HG03175 (cell line): ENCODE data around the gene TBC1D2B.
"Not testable (repeated sequence)": the region's sequence is repeated elsewhere in the genome, so short reads cannot be mapped to it uniquely, and the experiment has no call there.

Experiments
- ATAC-seq: cut with Tn5 transposase; IDR thresholded peaks from one replicate; pipeline ENCODE4 v1.9.1; 2021; ENCODE audit warnings: mild to moderate bottlenecking, moderate library complexity; ENCODE audit not compliant: unreplicated experiment

The TBC1D2B gene

GRCh38 chr15:77979157-77979556 lies 98.4 kb downstream of the TBC1D2B start:
- ATAC-seq, result not testable (repeated sequence)

DNA sequence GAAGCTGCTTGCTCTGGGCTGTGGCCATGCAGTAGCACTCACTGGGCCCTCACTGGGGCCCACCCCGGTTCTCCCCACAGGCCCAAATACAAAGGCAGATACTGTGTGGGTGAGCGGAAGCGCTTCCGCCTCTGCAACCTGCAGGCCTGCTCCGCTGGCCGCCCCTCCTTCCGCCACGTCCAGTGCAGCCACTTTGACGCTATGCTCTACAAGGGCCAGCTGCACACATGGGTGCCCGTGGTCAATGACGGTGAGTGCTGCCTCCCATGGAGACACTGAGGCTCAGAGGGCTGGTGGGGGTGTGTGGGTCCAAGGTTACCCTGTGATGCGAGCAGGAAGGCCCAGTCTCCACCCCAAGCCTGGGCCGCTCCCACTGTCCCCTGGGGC lies 98.8 kb downstream of the TBC1D2B start:
- not testable (repeated sequence) for ATAC-seq

- not testable (repeated sequence) for ATAC-seq
Measured at GRCh38 chr15:77977903-77978758, 99.4 kb downstream of the TBC1D2B start.

DNA sequence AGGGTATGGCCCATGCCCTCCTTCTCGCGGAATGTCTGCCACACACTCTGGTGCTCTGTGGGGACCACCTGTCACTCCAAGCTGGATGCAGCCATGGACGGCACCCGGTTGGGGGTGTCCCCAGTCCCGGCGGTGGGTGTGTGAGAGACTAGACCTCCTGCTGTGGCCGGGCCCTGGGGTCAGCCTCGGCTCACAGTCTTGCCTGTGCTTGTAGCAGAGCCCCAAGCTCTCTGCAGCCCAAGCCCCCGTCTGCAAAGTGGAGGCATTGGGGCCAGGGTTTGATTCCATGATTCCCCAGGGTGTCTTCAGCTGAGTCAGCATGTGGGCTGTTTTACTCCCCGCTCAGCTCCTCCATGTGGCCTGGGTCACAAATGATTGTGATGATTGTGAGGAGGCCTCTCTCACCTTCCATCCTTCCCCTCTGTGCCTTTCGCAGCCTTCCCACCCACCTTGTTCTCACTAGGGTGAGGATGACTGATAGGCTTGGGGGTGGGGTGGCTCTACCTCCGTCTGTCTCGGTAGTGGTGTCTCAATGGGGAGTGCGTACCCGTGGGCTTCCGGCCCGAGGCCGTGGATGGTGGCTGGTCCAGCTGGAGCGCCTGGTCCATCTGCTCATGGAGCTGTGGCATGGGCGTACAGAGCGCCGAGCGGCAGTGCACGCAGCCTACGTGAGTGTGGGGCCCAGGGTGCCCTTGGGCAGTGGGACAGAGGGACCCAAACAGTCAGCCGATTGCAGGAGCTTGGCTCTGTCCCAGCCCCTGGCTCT lies 100.6 kb downstream of the TBC1D2B start:
- not testable (repeated sequence) for ATAC-seq

GRCh38 chr15:77976095-77976450 lies 101.4 kb downstream of the TBC1D2B start:
- ATAC-seq, result not testable (repeated sequence)

DNA sequence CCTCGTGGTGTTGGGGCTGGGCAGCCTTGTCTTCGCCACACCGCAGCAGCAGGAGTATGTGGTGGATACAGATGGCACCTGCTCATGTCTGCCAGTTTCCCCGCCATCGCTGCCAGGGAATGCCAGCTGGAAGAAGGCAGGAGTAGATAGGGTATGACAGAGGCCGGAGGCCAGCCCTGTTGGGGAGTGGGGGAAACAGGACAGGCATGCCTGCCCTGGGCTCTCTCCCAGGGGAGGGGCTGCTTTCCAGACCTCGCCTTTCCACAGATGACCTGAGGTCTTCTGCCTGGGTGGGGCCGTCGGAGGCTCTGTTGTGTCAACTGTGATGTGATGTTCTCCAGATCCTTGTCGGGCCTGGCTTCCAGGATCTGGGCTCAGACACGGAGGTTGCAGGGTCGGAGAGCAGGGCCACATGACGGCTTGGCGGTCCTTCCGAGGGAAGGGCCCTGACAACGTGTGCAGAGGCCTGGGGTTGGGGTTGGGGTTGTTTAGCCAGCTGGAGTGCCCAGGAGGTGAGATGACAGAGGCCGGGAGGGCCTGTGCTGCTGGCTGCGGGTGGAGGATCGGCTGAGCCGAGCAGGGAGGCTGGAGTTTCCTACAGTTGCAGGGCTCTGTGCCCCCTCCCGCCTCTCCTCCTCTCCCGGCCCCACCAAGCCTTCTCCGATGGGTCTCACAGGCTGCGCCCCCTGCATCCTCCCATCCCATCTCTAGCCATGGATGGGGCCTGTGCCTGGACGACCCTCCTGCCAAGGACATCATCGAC lies 102.0 kb downstream of the TBC1D2B start:
- no peak for ATAC-seq

DNA sequence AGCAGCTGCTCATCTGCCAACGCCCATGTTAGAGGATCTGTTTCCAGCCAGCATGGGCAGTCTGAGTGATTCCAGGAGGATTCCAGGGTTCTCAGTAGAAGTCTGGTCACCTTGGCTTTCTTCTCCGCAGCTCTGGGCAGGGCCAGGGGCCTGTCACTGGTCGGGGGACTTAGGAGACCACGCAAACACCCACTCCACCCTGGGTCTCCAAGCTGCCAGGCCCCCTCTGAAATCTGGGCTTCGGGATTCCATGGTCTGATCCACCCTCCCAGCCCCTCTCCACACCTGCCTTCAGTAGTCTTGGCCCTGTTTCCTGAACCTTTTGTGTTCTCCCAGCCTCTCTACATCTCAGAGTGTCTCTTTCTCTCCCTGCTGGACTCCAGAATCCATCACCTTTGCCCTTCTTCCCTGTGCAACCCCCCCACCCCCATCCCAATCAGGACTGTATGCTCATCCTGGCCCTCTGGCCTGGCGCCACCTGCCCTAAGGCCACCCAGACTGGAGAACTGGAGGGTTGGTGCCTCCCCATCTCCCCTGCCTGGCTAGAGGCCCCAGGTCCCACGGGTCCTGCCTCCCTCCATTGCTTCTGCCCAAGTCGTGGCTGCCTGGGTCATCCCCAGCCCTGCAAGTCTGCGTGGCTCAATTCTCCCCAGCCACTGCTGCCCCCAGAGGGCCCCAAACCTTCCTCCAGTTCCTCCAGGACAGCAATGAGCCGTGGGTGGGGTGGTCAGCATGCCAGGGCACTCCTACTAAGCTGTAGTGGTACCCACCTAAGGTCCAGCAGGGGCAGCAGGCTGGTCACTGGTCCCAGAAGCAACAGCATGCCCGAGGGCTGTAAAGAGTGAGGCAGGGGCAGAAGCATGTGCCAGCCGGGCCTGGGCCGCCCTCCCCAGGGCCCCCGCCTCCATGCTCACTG lies 102.8 kb downstream of the TBC1D2B start:
- no peak for ATAC-seq

DNA sequence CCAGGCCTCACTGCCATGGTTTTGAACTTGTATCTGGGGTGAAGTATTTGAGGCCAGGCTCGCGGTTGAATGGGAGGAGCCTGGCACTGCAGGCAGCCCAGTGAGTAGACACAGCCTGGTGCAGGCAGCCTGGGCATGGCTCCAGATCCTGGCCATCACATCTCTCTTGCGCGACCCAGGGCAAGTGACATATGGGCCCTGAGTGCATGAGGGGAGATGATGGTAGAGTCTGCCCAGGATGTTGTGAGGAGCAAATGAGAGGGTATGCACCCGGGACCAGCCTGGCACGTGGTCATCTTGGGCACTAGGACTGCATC lies 103.5 kb downstream of the TBC1D2B start:
- ATAC-seq, result no peak

DNA sequence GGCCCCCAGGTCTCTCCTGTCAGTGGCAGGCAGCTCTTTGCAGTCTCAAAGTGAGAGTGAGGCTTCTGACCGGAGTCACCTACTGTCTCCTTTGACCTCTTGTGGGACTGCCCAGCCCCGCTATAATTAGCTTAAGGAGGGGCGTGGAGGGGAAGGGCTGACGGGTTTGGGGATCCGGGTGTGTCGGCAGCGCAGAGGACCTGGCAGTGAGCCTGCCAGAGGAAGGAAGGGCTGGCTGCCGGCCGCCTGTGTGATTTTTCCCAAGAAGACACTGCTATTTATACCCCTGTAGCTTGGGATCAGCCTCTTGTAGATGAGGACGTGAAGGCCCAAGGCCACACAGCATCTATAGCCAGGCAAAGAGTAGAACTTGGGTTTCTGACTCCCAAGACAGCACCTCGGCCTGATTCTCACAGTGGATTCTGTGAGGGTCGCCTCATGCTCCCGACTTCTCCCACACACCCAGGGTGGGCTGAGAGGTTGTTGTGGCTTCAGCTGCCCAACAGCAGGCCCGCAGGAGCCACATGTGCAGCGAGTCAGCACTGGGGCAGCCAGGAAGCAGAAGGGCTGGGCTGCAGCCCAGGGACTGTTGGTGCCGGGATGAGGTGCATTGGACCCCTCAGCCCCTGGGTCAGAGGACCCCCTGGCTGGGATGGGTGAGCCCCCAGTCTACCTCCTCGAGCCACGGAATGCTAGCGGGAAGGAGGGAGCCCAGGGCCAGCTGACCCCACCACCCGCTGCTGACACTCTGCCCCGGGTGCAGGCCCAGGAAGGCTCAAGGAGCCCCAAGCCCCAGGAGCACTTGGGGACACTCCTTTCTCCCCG lies 104.0 kb downstream of the TBC1D2B start:
- not testable (repeated sequence) for ATAC-seq

DNA sequence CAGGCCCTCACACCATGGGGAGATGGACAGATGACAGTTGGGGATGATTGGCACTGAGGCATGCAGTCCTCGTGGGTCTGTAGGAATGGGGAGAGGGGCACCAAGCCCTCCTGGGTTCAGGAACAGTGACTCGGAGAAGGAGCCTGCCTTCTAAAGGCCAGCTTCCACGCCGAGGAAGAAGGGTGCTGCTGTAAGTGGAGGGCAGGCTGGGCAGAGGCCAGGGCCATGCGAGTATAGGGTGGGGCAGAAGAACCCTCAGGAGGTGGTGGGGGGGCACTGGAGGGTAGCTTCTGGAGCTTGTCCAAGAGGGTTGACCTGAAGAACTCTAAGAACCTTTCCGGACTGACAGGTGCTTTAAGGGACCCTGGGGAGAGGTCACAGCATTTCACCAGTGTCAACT lies 104.8 kb downstream of the TBC1D2B start:
- not testable (repeated sequence) for ATAC-seq

DNA sequence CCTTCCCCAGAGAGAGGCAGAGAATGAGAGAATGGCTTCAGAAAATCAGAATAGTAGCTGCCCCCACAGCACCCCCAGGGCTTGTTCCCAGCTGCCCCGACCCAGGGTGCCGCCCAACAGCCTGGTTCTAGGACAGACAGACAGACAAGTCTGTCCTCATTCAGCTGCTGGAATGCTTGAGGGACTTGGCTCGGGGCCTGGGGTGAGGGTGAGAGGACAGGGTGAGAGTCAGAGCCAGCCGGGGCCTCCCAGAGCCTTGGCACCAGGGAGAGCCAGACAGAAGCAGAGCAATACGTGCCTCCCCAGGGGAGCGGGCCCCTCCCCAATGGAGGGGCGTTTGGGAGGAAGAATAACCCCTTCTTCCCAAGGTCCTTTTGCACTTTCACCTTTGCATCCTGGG lies 105.6 kb downstream of the TBC1D2B start:
- ATAC-seq, result not testable (repeated sequence)

DNA sequence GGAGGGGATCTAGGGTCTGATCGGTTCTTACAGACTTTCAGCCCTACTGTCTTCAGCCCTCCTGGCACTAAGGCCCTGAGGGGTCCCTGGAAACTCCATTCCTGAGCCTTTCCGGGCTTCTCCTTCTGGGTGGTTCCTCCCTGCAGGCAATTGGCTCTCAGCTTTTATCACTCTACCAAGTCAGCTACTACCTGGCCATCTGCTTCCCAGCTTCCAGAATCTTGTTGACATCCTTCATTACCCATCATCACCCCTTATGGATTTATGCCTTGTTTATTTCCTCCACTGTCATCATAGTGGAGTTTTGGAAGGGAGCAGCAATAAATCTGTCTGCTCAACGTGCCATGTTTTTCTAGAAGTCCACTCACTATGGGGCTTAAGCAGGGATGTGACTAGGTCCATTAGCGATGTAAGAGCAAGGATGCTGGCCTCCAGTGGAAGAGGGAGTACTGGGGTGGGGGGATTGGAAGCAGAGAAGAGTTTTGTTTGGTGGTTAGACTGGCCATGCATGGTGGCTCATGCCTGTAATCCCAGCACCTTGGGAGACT lies 106.6 kb downstream of the TBC1D2B start:
- ATAC-seq, result not testable (repeated sequence)

GRCh38 chr15:77969055-77969454 lies 108.5 kb downstream of the TBC1D2B start:
- ATAC-seq, result no peak

GRCh38 chr15:77967798-77968197 lies 109.7 kb downstream of the TBC1D2B start:
- ATAC-seq, result no peak

DNA sequence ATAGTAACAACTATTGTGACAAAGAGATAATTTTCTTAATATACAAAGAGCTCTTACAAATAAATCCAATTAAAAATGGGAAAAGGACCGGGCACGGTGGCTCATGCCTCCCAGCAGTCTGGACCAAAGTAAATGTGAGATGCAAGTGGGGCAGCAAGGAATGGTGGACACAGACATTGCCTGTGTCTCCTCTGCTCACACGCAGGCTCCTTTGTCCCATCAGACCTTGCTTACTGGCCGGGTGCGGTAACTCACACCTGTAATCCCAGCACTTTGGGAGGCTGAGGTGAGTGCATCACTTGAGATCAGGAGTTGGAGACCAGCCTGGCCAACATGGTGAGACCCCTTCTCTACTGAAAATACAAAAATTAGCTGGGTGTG lies 110.3 kb downstream of the TBC1D2B start:
- not testable (repeated sequence) for ATAC-seq

- ATAC-seq, result no peak
Measured at GRCh38 chr15:77966540-77967234, 110.8 kb downstream of the TBC1D2B start.

GRCh38 chr15:77964193-77964592 lies 113.3 kb downstream of the TBC1D2B start:
- ATAC-seq, result no peak

DNA sequence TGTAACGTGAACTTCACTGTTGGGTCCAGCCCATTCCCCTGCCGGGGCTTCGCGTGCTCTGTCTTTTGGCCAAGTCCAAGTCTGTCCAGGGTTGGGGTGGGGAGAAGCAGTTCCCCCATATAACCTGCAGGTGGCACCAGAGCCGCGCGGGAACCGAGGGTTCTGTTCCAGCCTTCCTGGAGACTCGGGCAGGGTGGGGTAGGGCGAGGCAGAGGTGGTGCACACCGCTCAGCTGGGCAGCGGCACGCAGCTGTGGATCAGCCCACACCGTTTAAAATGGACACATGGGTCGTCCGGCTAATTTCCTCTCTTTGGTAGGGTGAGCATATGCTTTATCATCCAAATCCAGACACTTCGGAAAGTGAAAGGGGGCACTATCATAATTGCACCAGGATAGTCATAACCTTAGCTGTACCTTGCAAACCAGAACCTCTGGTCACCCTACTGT lies 118.1 kb downstream of the TBC1D2B start:
- ATAC-seq, result peak; percentile 84
